Glomerular visceral epithelial cell (primary cell): ENCODE results near the gene SIRT7.

ENCODE experiments used
- DNase-seq: peaks from one replicate; pipeline ENCODE4 v3.0.0-alpha.2; 2016; ENCODE audit errors: extremely low spot score

Gene SIRT7

DNA sequence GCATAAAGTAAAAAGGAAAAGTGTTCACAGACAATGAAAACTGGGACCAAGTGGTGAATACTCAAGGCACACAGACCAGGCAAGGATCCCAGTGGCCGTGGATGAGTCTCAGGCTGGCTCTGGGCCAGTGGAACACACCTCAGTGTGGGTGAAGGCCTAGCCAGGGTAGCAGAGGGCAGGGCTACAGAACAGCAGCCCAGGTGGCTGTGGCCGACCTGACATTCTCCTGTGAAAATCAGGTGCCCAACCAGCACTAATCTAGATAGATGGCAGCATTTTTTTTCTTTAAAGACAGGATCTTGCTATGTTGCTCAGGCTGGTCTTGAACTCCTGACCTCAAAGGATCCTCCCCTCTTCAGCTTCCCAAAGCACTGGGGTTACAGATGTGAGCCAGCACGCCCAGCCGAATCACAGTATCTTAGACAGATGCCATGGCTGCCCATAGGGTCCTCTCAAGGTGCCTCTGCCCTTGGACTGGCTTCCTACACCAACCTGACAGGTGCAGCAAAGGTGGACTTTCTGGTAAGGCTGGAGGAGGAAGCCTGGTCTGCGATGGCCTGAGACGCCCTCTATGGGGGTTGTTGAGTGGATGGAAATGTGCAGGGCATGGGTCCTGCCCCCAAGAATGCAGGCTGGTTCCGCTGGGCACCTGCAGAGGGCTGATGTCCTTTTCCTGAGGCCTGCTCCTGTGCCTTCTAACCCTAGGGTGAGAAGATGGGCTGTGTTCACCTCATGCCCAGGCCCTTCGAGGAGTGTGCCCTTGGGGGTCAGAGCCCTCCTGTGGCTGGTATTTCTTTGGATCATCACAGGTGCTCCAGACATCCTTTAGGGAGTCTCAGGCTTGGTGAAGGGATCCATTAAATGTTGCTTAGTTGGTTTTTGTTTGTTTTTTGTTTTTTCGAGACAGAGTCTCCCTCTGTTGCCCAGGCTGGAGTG lies 53.9 kb downstream of the SIRT7 start:
- DNase-seq: no peak

DNA sequence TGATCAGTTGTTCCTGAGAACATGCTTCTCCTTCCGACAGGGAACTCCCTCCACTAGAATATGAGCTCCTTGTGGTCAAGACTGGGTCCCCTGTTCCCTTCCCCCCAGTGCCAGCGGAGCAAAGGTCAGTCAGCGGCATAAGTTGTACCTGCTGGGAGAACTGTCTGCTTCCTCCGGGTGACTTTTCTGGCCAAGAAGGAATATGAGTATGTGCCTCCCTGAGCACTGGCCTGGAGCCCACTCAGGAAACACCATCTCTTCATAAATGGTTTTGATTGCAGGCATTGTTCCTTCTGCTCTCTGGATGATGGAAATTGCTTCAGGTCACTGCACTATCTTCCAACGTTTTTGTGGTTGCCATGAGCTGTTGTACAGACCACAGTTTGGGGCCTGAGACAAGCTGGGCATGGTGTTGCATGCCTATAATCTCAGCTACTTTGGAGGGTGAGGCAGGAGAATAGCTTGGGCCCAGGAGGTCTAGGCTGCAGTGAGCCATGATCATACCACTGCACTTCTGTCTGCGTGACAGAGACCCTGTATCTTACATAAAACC lies 54.8 kb downstream of the SIRT7 start:
- no peak for DNase-seq
